GM23248 (cell line): ENCODE results near the gene CREBBP.

Experiments used
- EZH2 ChIP-seq: fragments of 200-600 bp; sonication (generic); IDR thresholded peaks from 2 replicates; pipeline ENCODE4 v1.6.1; 2018; ENCODE audit warnings: antibody characterized with exemption, mild to moderate bottlenecking; ENCODE audit not compliant: insufficient read depth, poor library complexity, severe bottlenecking
- EZH2phosphoT487 ChIP-seq: fragments of 200-600 bp; sonication (generic); IDR thresholded peaks from 2 replicates; pipeline ENCODE4 v1.6.1; 2018; ENCODE audit warnings: antibody characterized with exemption, moderate library complexity, mild to moderate bottlenecking, low read depth; ENCODE audit not compliant: insufficient read depth

- TF ChIP-seq EZH2 (no peak), EZH2phosphoT487 (no peak)
Measured at GRCh38 chr16:3829631-3830536, 50.6 kb downstream of the CREBBP start.
